Neural cell (in vitro differentiated cells): ENCODE results near the gene DISP2. TPM values are rescaled to one million over a fixed set of nuclear protein-coding genes. Genes with fewer than 3 reads are reported as not detected.

Experiments used
- H2AFZ ChIP-seq: fragments of 200-600, 300-800 bp; sonication (generic), shearing (Covaris generic); 2 replicates; pipeline ENCODE4 v1.6.0; 2014; ENCODE audit warnings: low read depth, mild to moderate bottlenecking, antibody characterized with exemption, low read length, moderate library complexity
- H3F3A ChIP-seq: fragments of 200-600 bp; shearing (Covaris generic); 2 replicates; pipeline ENCODE4 v1.6.1; 2016; ENCODE audit warnings: mild to moderate bottlenecking, moderate library complexity, mixed read lengths, antibody characterized with exemption, low read length; ENCODE audit not compliant: insufficient read depth, poor library complexity, severe bottlenecking
- H3K27ac ChIP-seq: fragments of 200-600, 300-800 bp; sonication (generic), shearing (Covaris generic); 2 replicates; pipeline ENCODE4 v1.5.1; 2014; ENCODE audit warnings: mild to moderate bottlenecking, low read length, moderate library complexity
- H3K27me3 ChIP-seq: fragments of 300-800, 200-600 bp; sonication (generic), shearing (Covaris generic); 2 replicates; pipeline ENCODE4 v1.6.0; 2014; ENCODE audit warnings: mild to moderate bottlenecking, low read depth, low read length, moderate library complexity; ENCODE audit not compliant: insufficient read depth
- H3K36me3 ChIP-seq: fragments of 300-800, 200-600 bp; sonication (generic), shearing (Covaris generic); 2 replicates; pipeline ENCODE4 v1.5.1; 2014; ENCODE audit warnings: mild to moderate bottlenecking, antibody characterized with exemption, low read length, moderate library complexity; ENCODE audit not compliant: insufficient read depth
- H3K4me2 ChIP-seq: fragments of 300-800, 200-600 bp; sonication (generic), shearing (Covaris generic); 2 replicates; pipeline ENCODE4 v1.6.0; 2014; ENCODE audit warnings: mild to moderate bottlenecking, low read length
- H3K4me3 ChIP-seq: fragments of 300-800, 200-600 bp; sonication (generic), shearing (Covaris generic); 2 replicates; pipeline ENCODE4 v1.5.1; 2014; ENCODE audit warnings: mild to moderate bottlenecking, low read length, moderate library complexity
- H3K79me2 ChIP-seq: fragments of 200-600 bp; shearing (Covaris generic); replicated peaks from 2 replicates; pipeline ENCODE4 v1.6.0; 2014; ENCODE audit warnings: mild to moderate bottlenecking, low read length, moderate library complexity; ENCODE audit not compliant: insufficient read depth
- H3K9ac ChIP-seq: fragments of 300-800, 200-600 bp; sonication (generic), shearing (Covaris generic); 2 replicates; pipeline ENCODE4 v1.6.1; 2016; ENCODE audit warnings: mild to moderate bottlenecking, low read length, mixed read lengths
- H3K9me2 ChIP-seq: fragments of 200-600 bp; shearing (Covaris generic); 2 replicates; pipeline ENCODE4 v1.6.1; 2016; ENCODE audit warnings: mild to moderate bottlenecking, low read length, mixed read lengths; ENCODE audit not compliant: insufficient read depth
- H3K9me3 ChIP-seq: fragments of 200-600, 300-800 bp; sonication (generic), shearing (Covaris generic); 2 replicates; pipeline ENCODE4 v1.6.1; 2016; ENCODE audit warnings: mild to moderate bottlenecking, mixed run types, low read length, moderate library complexity, mixed read lengths
- H4K20me1 ChIP-seq: fragments of 200-600 bp; shearing (Covaris generic); 2 replicates; pipeline ENCODE4 v1.6.1; 2016; ENCODE audit warnings: mild to moderate bottlenecking, mixed run types; ENCODE audit not compliant: insufficient read depth
- EP300 ChIP-seq: fragments of 450-650 bp; conservative IDR thresholded peaks from 2 replicates; pipeline ENCODE4 v1.6.1; 2014; ENCODE audit warnings: antibody characterized with exemption, mild to moderate bottlenecking, moderate library complexity; ENCODE audit not compliant: poor library complexity, severe bottlenecking
- EZH2 ChIP-seq: fragments of 200-600, 300-800 bp; shearing (Covaris generic), sonication (generic); IDR thresholded peaks from 2 replicates; pipeline ENCODE4 v1.6.1; 2014; ENCODE audit warnings: antibody characterized with exemption, low read length, borderline replicate concordance, mild to moderate bottlenecking; ENCODE audit not compliant: insufficient read depth, poor library complexity, severe bottlenecking
- MXI1 ChIP-seq: fragments of 450-650 bp; conservative IDR thresholded peaks from 2 replicates; pipeline ENCODE4 v1.6.1; 2014; ENCODE audit warnings: antibody characterized with exemption, mild to moderate bottlenecking; ENCODE audit not compliant: poor library complexity, severe bottlenecking
- POLR2AphosphoS5 ChIP-seq: IDR thresholded peaks from 2 replicates; pipeline ENCODE4 v1.6.1; 2012
- RAD21 ChIP-seq: fragments of 450-650 bp; conservative IDR thresholded peaks from 2 replicates; pipeline ENCODE4 v1.6.1; 2014; ENCODE audit warnings: antibody characterized with exemption, mild to moderate bottlenecking, moderate library complexity
- SMC3 ChIP-seq: fragments of 450-650 bp; conservative IDR thresholded peaks from 2 replicates; pipeline ENCODE4 v1.6.1; 2014; ENCODE audit warnings: antibody characterized with exemption, mild to moderate bottlenecking, moderate library complexity; ENCODE audit not compliant: poor library complexity
- TAF1 ChIP-seq: IDR thresholded peaks from 2 replicates; pipeline ENCODE4 v1.6.1; 2012; ENCODE audit warnings: low read depth
- polyA plus RNA-seq: library from polyadenylated mRNA; depleted of rRNA; stranded (reverse); fragments of >200 nt; gene quantifications from 2 replicates; pipeline ENCODE4 v1.2.3, GENCODE V29; 2014
- TF ChIP-seq, protein P1 (sequence below): IDR thresholded peaks from 2 replicates; pipeline ENCODE4 v1.6.1; 2012; ENCODE audit warnings: borderline replicate concordance
- TF ChIP-seq, protein P2 (sequence below): fragments of 450-650 bp; IDR thresholded peaks from 2 replicates; pipeline ENCODE4 v1.5.1; 2014; ENCODE audit warnings: antibody characterized with exemption, mild to moderate bottlenecking, moderate library complexity; ENCODE audit not compliant: poor library complexity, severe bottlenecking

The DISP2 gene
- polyA plus RNA-seq, 1 donor from 2014 or later = 26.0 TPM

DNA sequence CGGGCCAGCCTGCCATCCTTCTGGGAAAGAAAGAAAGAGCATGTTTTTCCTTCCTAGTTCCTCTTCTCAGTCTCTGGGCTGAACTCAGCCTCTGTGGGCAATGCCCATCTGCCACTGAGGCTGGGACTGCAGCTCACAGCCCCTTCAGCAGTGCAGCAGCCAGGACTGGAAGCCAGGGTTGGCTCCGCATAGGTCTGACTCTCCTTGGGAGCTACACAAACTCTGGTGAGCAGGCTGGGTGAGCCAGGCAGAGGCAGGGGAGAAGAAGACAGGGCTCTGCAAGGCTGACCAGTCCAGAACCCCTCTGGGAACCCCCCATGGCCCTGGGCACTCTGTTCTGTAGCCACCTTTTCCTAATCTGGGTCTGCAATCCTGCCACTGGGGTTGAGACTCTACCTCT, 3.6 kb downstream of the DISP2 start:
- H3K9me2 ChIP-seq = no peaks in the 10 kb centered on the region
- H3K4me3 ChIP-seq = no peak overlapping the region
- H3K36me3 ChIP-seq = no peaks in the 10 kb centered on the region
- TF ChIP-seq TAF1 (no peak), RAD21 (no peak), MXI1 (no peak), SMC3 (no peak), POLR2AphosphoS5 (no peak), EZH2 (no peak), EP300 (no peak)
- TF ChIP-seq, protein P1, sequence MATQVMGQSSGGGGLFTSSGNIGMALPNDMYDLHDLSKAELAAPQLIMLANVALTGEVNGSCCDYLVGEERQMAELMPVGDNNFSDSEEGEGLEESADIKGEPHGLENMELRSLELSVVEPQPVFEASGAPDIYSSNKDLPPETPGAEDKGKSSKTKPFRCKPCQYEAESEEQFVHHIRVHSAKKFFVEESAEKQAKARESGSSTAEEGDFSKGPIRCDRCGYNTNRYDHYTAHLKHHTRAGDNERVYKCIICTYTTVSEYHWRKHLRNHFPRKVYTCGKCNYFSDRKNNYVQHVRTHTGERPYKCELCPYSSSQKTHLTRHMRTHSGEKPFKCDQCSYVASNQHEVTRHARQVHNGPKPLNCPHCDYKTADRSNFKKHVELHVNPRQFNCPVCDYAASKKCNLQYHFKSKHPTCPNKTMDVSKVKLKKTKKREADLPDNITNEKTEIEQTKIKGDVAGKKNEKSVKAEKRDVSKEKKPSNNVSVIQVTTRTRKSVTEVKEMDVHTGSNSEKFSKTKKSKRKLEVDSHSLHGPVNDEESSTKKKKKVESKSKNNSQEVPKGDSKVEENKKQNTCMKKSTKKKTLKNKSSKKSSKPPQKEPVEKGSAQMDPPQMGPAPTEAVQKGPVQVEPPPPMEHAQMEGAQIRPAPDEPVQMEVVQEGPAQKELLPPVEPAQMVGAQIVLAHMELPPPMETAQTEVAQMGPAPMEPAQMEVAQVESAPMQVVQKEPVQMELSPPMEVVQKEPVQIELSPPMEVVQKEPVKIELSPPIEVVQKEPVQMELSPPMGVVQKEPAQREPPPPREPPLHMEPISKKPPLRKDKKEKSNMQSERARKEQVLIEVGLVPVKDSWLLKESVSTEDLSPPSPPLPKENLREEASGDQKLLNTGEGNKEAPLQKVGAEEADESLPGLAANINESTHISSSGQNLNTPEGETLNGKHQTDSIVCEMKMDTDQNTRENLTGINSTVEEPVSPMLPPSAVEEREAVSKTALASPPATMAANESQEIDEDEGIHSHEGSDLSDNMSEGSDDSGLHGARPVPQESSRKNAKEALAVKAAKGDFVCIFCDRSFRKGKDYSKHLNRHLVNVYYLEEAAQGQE = no peak
- TF ChIP-seq, protein P2, sequence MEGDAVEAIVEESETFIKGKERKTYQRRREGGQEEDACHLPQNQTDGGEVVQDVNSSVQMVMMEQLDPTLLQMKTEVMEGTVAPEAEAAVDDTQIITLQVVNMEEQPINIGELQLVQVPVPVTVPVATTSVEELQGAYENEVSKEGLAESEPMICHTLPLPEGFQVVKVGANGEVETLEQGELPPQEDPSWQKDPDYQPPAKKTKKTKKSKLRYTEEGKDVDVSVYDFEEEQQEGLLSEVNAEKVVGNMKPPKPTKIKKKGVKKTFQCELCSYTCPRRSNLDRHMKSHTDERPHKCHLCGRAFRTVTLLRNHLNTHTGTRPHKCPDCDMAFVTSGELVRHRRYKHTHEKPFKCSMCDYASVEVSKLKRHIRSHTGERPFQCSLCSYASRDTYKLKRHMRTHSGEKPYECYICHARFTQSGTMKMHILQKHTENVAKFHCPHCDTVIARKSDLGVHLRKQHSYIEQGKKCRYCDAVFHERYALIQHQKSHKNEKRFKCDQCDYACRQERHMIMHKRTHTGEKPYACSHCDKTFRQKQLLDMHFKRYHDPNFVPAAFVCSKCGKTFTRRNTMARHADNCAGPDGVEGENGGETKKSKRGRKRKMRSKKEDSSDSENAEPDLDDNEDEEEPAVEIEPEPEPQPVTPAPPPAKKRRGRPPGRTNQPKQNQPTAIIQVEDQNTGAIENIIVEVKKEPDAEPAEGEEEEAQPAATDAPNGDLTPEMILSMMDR = no peak
- H3K4me2 ChIP-seq = no peak overlapping the region
- no peak overlapping the region for H2AFZ ChIP-seq
- H3F3A ChIP-seq = no peaks in the 10 kb centered on the region
- peaks cover 3% of the 10 kb centered on the region for H3K79me2 ChIP-seq
- no peak overlapping the region for H3K9ac ChIP-seq
- H3K27me3 ChIP-seq = peaks cover 5% of the 10 kb centered on the region
- no peak overlapping the region for H3K27ac ChIP-seq
- H4K20me1 ChIP-seq = no peaks in the 10 kb centered on the region
- H3K9me3 ChIP-seq = no peaks in the 10 kb centered on the region

DNA sequence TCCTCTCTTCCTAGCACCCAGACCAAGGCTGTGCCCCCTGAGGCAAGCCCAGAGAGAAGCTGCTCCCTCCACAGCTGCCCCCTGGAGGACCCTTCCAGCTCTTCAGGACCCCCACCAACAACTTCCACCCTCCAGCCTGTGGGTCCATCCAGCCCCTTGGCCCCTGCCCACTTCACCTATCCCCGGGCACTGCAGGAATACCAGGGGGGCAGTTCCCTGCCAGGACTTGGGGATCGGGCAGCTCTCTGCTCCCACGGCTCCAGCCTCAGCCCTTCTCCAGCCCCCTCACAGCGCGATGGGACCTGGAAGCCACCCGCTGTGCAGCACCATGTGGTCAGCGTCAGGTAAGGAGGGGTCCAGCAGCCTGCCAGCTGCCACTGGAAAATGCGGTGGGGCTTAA, 5.6 kb downstream of the DISP2 start:
- TF ChIP-seq, protein P2 = no peak
- H3K9ac ChIP-seq = no peak overlapping the region
- H3K4me3 ChIP-seq = no peak overlapping the region
- no peak overlapping the region for H3K27ac ChIP-seq
- peaks cover 3% of the 10 kb centered on the region for H3K79me2 ChIP-seq
- H4K20me1 ChIP-seq = no peaks in the 10 kb centered on the region
- no peaks in the 10 kb centered on the region for H3K9me3 ChIP-seq
- no peaks in the 10 kb centered on the region for H3F3A ChIP-seq
- no peaks in the 10 kb centered on the region for H3K9me2 ChIP-seq
- H3K4me2 ChIP-seq = no peak overlapping the region
- peaks cover 5% of the 10 kb centered on the region for H3K27me3 ChIP-seq
- H3K36me3 ChIP-seq = peaks cover under 1% of the 10 kb centered on the region
- H2AFZ ChIP-seq = no peak overlapping the region
